PC-3 (cell line): ENCODE results near the gene AKT1.

ENCODE experiments used
- CTCF ChIP-seq: fragments of 300-600 bp; sonication (generic); conservative IDR thresholded peaks from 2 replicates; pipeline ENCODE4 v1.5.1; 2017; ENCODE audit warnings: antibody characterized with exemption, low read depth, mild to moderate bottlenecking, low read length
- EZH2 ChIP-seq: fragments of 300-600 bp; sonication (generic); IDR thresholded peaks from one replicate; pipeline ENCODE4 v1.6.1; 2017; ENCODE audit warnings: antibody characterized with exemption, mild to moderate bottlenecking, low read length; ENCODE audit not compliant: unreplicated experiment

- no peak for TF ChIP-seq CTCF
- TF ChIP-seq EZH2 = no peak
These were observed 19.1 kb downstream of the AKT1 start for GRCh38 chr14:104776481-104776880.
